HG02571 (cell line): ENCODE measurements around the gene PRKCZ.
"Not testable (repeated sequence)": the region's sequence is repeated elsewhere in the genome, so short reads cannot be mapped to it uniquely, and the experiment has no call there.

Experiments
- ATAC-seq: cut with Tn5 transposase; IDR thresholded peaks from one replicate; pipeline ENCODE4 v1.9.1; 2021; ENCODE audit warnings: mild to moderate bottlenecking, moderate library complexity; ENCODE audit not compliant: unreplicated experiment

The PRKCZ gene

GRCh38 chr1:2147869-2148268, 97.7 kb downstream of the PRKCZ start:
- not testable (repeated sequence) for ATAC-seq

GRCh38 chr1:2148691-2149090, 98.5 kb downstream of the PRKCZ start:
- no peak for ATAC-seq

GRCh38 chr1:2150801-2151200, 100.6 kb downstream of the PRKCZ start:
- ATAC-seq = no peak

- ATAC-seq = no peak
Measured at GRCh38 chr1:2151252-2151651, 101.0 kb downstream of the PRKCZ start.

GRCh38 chr1:2151911-2152310, 101.7 kb downstream of the PRKCZ start:
- ATAC-seq = no peak

GRCh38 chr1:2152954-2153353, 102.7 kb downstream of the PRKCZ start:
- no peak for ATAC-seq

GRCh38 chr1:2154022-2154421, 103.8 kb downstream of the PRKCZ start:
- ATAC-seq = no peak

- no peak for ATAC-seq
Measured at GRCh38 chr1:2155147-2155598, 105.0 kb downstream of the PRKCZ start.

- no peak for ATAC-seq
Measured at GRCh38 chr1:2155788-2156187, 105.6 kb downstream of the PRKCZ start.

GRCh38 chr1:2156866-2157265, 106.7 kb downstream of the PRKCZ start:
- ATAC-seq = no peak

GRCh38 chr1:2157856-2158255, 107.6 kb downstream of the PRKCZ start:
- no peak for ATAC-seq

GRCh38 chr1:2158272-2158671, 108.1 kb downstream of the PRKCZ start:
- ATAC-seq = no peak

- ATAC-seq = no peak
Measured at GRCh38 chr1:2159124-2159523, 108.9 kb downstream of the PRKCZ start.

- ATAC-seq = no peak
Measured at GRCh38 chr1:2160451-2161300, 110.5 kb downstream of the PRKCZ start.

- ATAC-seq = no peak
Measured at GRCh38 chr1:2163205-2163604, 113.0 kb downstream of the PRKCZ start.

- no peak for ATAC-seq
Measured at GRCh38 chr1:2165646-2166045, 115.4 kb downstream of the PRKCZ start.

GRCh38 chr1:2166254-2166653, 116.0 kb downstream of the PRKCZ start:
- ATAC-seq = no peak

- no peak for ATAC-seq
Measured at GRCh38 chr1:2166695-2167094, 116.5 kb downstream of the PRKCZ start.

- ATAC-seq = no peak
Measured at GRCh38 chr1:2168090-2168489, 117.9 kb downstream of the PRKCZ start.

GRCh38 chr1:2168535-2168934, 118.3 kb downstream of the PRKCZ start:
- ATAC-seq = no peak

GRCh38 chr1:2169200-2169836, 119.1 kb downstream of the PRKCZ start:
- no peak for ATAC-seq

- no peak for ATAC-seq
Measured at GRCh38 chr1:2170211-2170610, 120.0 kb downstream of the PRKCZ start.
